H9 (cell line): ENCODE data around the gene PLD2. TPM values are rescaled to one million over a fixed set of nuclear protein-coding genes. Genes with fewer than 3 reads are reported as not detected.

Source experiments
- DNase-seq: peaks from one replicate; pipeline ENCODE4 v3.0.0-alpha.2; 2017
- H2AFZ ChIP-seq: one replicate; pipeline ENCODE4 v1.6.1; 2013; ENCODE audit warnings: mild to moderate bottlenecking, low read length, control low read depth, moderate library complexity
- H2AK5ac ChIP-seq: 2 replicates; pipeline ENCODE4 v1.6.1; 2013; ENCODE audit warnings: low read length, control low read depth, mixed read lengths; ENCODE audit not compliant: insufficient read length
- H2BK120ac ChIP-seq: one replicate; pipeline ENCODE4 v1.6.1; 2013; ENCODE audit warnings: low read depth, mild to moderate bottlenecking, low read length, control low read depth, inconsistent platforms; ENCODE audit not compliant: poor library complexity, severe bottlenecking
- H2BK12ac ChIP-seq: 2 replicates; pipeline ENCODE4 v1.6.1; 2013; ENCODE audit warnings: low read length, control low read depth, mixed read lengths, low read depth; ENCODE audit not compliant: insufficient read length
- H2BK15ac ChIP-seq: 2 replicates; pipeline ENCODE4 v1.6.1; 2013; ENCODE audit warnings: low read depth, low read length, control low read depth
- H2BK20ac ChIP-seq: one replicate; pipeline ENCODE4 v1.6.1; 2013; ENCODE audit warnings: low read depth, mild to moderate bottlenecking, low read length, control low read depth, inconsistent platforms; ENCODE audit not compliant: poor library complexity, severe bottlenecking
- H2BK5ac ChIP-seq: 2 replicates; pipeline ENCODE4 v1.6.1; 2013; ENCODE audit warnings: low read length, control low read depth, mixed read lengths; ENCODE audit not compliant: insufficient read length
- H3K14ac ChIP-seq: 2 replicates; pipeline ENCODE4 v1.6.1; 2013; ENCODE audit warnings: low read length, control low read depth; ENCODE audit not compliant: insufficient read depth
- H3K18ac ChIP-seq: 2 replicates; pipeline ENCODE4 v1.6.1; 2013; ENCODE audit warnings: low read depth, mild to moderate bottlenecking, mixed read lengths, low read length, control low read depth; ENCODE audit not compliant: insufficient read length
- H3K23ac ChIP-seq: 2 replicates; pipeline ENCODE4 v1.6.1; 2013; ENCODE audit warnings: low read length, control low read depth, mixed read lengths, low read depth; ENCODE audit not compliant: insufficient read length
- H3K23me2 ChIP-seq: 2 replicates; pipeline ENCODE4 v1.6.1; 2013; ENCODE audit warnings: low read depth, mild to moderate bottlenecking, mixed read lengths, low read length, control low read depth; ENCODE audit not compliant: insufficient read length, poor library complexity, severe bottlenecking
- H3K27ac ChIP-seq: 2 replicates; pipeline ENCODE4 v1.5.1; 2013; ENCODE audit warnings: low read length, control low read depth, mixed read lengths, low read depth; ENCODE audit not compliant: insufficient read length
- H3K27me3 ChIP-seq: 2 replicates; pipeline ENCODE4 v1.6.1; 2013; ENCODE audit warnings: low read length, control low read depth, inconsistent platforms; ENCODE audit not compliant: insufficient read depth
- H3K4ac ChIP-seq: 2 replicates; pipeline ENCODE4 v1.6.1; 2013; ENCODE audit warnings: low read depth, mild to moderate bottlenecking, control low read depth, inconsistent platforms, low read length, moderate library complexity
- H3K4me1 ChIP-seq: 2 replicates; pipeline ENCODE4 v1.6.1; 2013; ENCODE audit warnings: low read length, control low read depth, inconsistent platforms; ENCODE audit not compliant: insufficient read depth
- H3K4me2 ChIP-seq: 2 replicates; pipeline ENCODE4 v1.6.1; 2013; ENCODE audit warnings: low read length, control low read depth, mixed read lengths; ENCODE audit not compliant: insufficient read length, insufficient read depth
- H3K56ac ChIP-seq: 2 replicates; pipeline ENCODE4 v1.6.1; 2013; ENCODE audit warnings: low read depth, mild to moderate bottlenecking, mixed read lengths, low read length, control low read depth; ENCODE audit not compliant: insufficient read length
- H3K79me1 ChIP-seq: 2 replicates; pipeline ENCODE4 v1.6.1; 2013; ENCODE audit warnings: low read depth, mild to moderate bottlenecking, moderate library complexity, low read length, control low read depth, inconsistent platforms; ENCODE audit not compliant: insufficient read depth, poor library complexity, severe bottlenecking
- H3K79me2 ChIP-seq: 2 replicates; pipeline ENCODE4 v1.6.1; 2013; ENCODE audit warnings: low read length, control low read depth, inconsistent platforms; ENCODE audit not compliant: insufficient read depth
- H3K9ac ChIP-seq: 2 replicates; pipeline ENCODE4 v1.6.1; 2013; ENCODE audit warnings: low read length, control low read depth, mixed read lengths; ENCODE audit not compliant: insufficient read length; ENCODE audit errors: extremely low read depth
- H3K9me3 ChIP-seq: one replicate; pipeline ENCODE4 v1.6.1; 2013; ENCODE audit warnings: low read depth, low read length, inconsistent platforms; ENCODE audit not compliant: control insufficient read depth
- H3T11ph ChIP-seq: one replicate; pipeline ENCODE4 v1.6.1; 2013; ENCODE audit warnings: mild to moderate bottlenecking, low read length, control low read depth, inconsistent platforms
- H4K20me1 ChIP-seq: one replicate; pipeline ENCODE4 v1.6.1; 2013; ENCODE audit not compliant: control insufficient read depth, insufficient read length, insufficient read depth
- H4K5ac ChIP-seq: 2 replicates; pipeline ENCODE4 v1.6.1; 2013; ENCODE audit warnings: low read depth, mild to moderate bottlenecking, mixed read lengths, low read length, control low read depth; ENCODE audit not compliant: insufficient read length
- H4K8ac ChIP-seq: replicated peaks from 2 replicates; pipeline ENCODE4 v1.6.1; 2013; ENCODE audit warnings: low read length, control low read depth, mixed read lengths, low read depth; ENCODE audit not compliant: insufficient read length
- H4K91ac ChIP-seq: 2 replicates; pipeline ENCODE4 v1.6.1; 2013; ENCODE audit warnings: low read depth, mild to moderate bottlenecking, moderate library complexity, mixed read lengths, low read length, control low read depth; ENCODE audit not compliant: insufficient read length
- H3K27ac Mint-ChIP-seq, 3 experiments: 2 replicates in 2 of 3; 3 replicates in 1 of 3; pipeline ENCODE4 v1.8.0; 2020 to 2021; ENCODE audit warnings: mixed read lengths in 3 of 3, mild to moderate bottlenecking in 1 of 3, moderate library complexity in 1 of 3
- H3K27me3 Mint-ChIP-seq: 2 replicates; pipeline ENCODE4 v1.8.0; 2021; ENCODE audit warnings: low read depth, mild to moderate bottlenecking, moderate library complexity, mixed read lengths
- H3K36me3 Mint-ChIP-seq, 3 experiments: 2 replicates in 2 of 3; 3 replicates in 1 of 3; pipeline ENCODE4 v1.8.0; 2020 to 2021; ENCODE audit warnings: low read depth in 3 of 3, mixed read lengths in 3 of 3; ENCODE audit not compliant: insufficient read depth in 1 of 3
- H3K4me1 Mint-ChIP-seq, 2 experiments: 2 replicates each; pipeline ENCODE4 v1.8.0; 2020; ENCODE audit warnings: mixed read lengths in 2 of 2
- H3K4me3 Mint-ChIP-seq, 2 experiments: 2 replicates in 1 of 2; 3 replicates in 1 of 2; pipeline ENCODE4 v1.8.0; 2020 to 2021; ENCODE audit warnings: mild to moderate bottlenecking in 2 of 2, mixed read lengths in 2 of 2, moderate library complexity in 1 of 2
- H3K9me3 Mint-ChIP-seq, 2 experiments: 2 replicates in 1 of 2; 3 replicates in 1 of 2; pipeline ENCODE4 v1.8.0; 2020; ENCODE audit warnings: mild to moderate bottlenecking in 2 of 2, mixed read lengths in 2 of 2, moderate library complexity in 1 of 2
- WGBS: extraction: QIAGEN DNeasy Blood & Tissue Kit; methylation state at CpG from one replicate; pipeline ENCODE4 v1.1.7; 2013; ENCODE audit warnings: missing lambda C conversion rate, low lambda C conversion rate, mixed read lengths; ENCODE audit not compliant: insufficient read length; ENCODE audit errors: extremely low coverage; 5-methylcytosine and 5-hydroxymethylcytosine counted together
- total RNA-seq: library from RNA; stranded (reverse); gene quantifications from 2 replicates; pipeline ENCODE4 v1.2.1, GENCODE V29; 2021
- TF ChIP-seq, protein P1 (sequence below): fragments of 200-600 bp; sonication (generic); conservative IDR thresholded peaks from 3 replicates; pipeline ENCODE4 v1.8.0; 2021; ENCODE audit warnings: antibody characterized with exemption, mild to moderate bottlenecking

The PLD2 gene
- total RNA-seq, 1 experiment from 2014 or later = 63.3 TPM

DNA sequence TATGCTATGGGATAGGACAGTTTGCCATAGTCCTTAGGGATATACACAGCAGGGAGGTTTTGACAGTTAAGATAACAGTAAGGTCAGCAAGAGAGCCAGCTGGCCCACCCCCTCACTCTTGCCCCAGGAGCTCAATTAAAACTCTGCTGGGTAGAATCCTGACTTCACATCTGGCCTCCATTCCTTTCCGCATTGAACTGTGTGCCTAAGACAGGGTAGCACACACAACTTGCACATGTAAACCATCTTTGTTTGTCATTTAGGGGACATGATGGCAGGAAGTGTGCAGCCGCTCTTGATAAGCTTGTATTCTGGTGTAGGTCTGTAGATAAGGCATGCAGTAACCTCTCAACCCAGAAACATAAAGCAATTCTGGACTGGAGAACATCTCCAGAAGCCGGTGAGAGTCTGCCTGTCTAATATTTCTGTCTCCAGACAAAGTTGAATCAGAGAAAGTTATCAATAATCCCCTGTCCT lies 31.4 kb downstream of the PLD2 start:
- Mint-ChIP-seq H3K27me3 (0 out of 2 replicates have a peak, but pooled peaks cover 1% of the 10 kb centered on the region), H3K4me3 (no peak overlapping the region), H3K36me3 (peaks cover 0 to 14% (median 0%) of the 10 kb centered on the region in 3 experiments; a peak in 3 of 7 replicates), H3K4me1 (peaks cover 35 to 38% of the 10 kb centered on the region in 2 experiments), H3K27ac (no peak overlapping the region; a peak in 1 of 7 replicates), H3K9me3 (no peaks in the 10 kb centered on the region)
- Histone ChIP-seq H2BK5ac (no peak overlapping the region), H3K4ac (no peak overlapping the region), H3K4me2 (no peak overlapping the region), H3K27me3 (no peaks in the 10 kb centered on the region), H2AK5ac (no peak overlapping the region), H2BK120ac (no peak overlapping the region), H3K79me2 (peaks cover 12% of the 10 kb centered on the region; the same call in 1 of the 2 replicates), H3K14ac (no peak overlapping the region), H4K8ac (no peak overlapping the region), H3K9ac (no peak overlapping the region), H2BK12ac (no peak overlapping the region), H2BK20ac (no peak overlapping the region), H4K20me1 (no peaks in the 10 kb centered on the region), H3K23ac (no peak overlapping the region), H2AFZ (no peak overlapping the region), H3T11ph (no peak overlapping the region), H3K9me3 (no peaks in the 10 kb centered on the region), H3K23me2 (peaks cover 7% of the 10 kb centered on the region), H3K18ac (no peak overlapping the region), H3K4me1 (no peaks in the 10 kb centered on the region; the same call in 1 of the 2 replicates), H4K91ac (no peak overlapping the region), H3K79me1 (peaks cover 10% of the 10 kb centered on the region), H3K27ac (no peak overlapping the region), H4K5ac (no peak overlapping the region), H3K56ac (no peak overlapping the region), H2BK15ac (no peak overlapping the region)
- TF ChIP-seq, protein P1, sequence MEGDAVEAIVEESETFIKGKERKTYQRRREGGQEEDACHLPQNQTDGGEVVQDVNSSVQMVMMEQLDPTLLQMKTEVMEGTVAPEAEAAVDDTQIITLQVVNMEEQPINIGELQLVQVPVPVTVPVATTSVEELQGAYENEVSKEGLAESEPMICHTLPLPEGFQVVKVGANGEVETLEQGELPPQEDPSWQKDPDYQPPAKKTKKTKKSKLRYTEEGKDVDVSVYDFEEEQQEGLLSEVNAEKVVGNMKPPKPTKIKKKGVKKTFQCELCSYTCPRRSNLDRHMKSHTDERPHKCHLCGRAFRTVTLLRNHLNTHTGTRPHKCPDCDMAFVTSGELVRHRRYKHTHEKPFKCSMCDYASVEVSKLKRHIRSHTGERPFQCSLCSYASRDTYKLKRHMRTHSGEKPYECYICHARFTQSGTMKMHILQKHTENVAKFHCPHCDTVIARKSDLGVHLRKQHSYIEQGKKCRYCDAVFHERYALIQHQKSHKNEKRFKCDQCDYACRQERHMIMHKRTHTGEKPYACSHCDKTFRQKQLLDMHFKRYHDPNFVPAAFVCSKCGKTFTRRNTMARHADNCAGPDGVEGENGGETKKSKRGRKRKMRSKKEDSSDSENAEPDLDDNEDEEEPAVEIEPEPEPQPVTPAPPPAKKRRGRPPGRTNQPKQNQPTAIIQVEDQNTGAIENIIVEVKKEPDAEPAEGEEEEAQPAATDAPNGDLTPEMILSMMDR = no peak
- WGBS = no CpG with 5 or more reads among the region's 3 CpGs
- DNase-seq = no peak
